GM21619 (cell line): ENCODE measurements around the gene GDA.
"Not testable (repeated sequence)": the region's sequence is repeated elsewhere in the genome, so short reads cannot be mapped to it uniquely, and the experiment has no call there.

ENCODE experiments used
- ATAC-seq: cut with Tn5 transposase; IDR thresholded peaks from one replicate; pipeline ENCODE4 v1.9.1; 2021; ENCODE audit not compliant: unreplicated experiment

GDA gene

GRCh38 chr9:72274441-72274840 lies 125.2 kb downstream of the GDA start:
- ATAC-seq, result no peak

- no peak for ATAC-seq
These were observed 125.7 kb downstream of the GDA start for GRCh38 chr9:72274916-72275315.

GRCh38 chr9:72276429-72276828 lies 127.2 kb downstream of the GDA start:
- no peak for ATAC-seq

GRCh38 chr9:72278959-72279358 lies 129.7 kb downstream of the GDA start:
- ATAC-seq, result peak; percentile 82

GRCh38 chr9:72280913-72281500 lies 131.8 kb downstream of the GDA start:
- peak; percentile 83 for ATAC-seq

- ATAC-seq, result no peak
These were observed 140.2 kb downstream of the GDA start for GRCh38 chr9:72289401-72289800.

- no peak for ATAC-seq
These were observed 141.1 kb downstream of the GDA start for GRCh38 chr9:72290311-72290710.

- not testable (repeated sequence) for ATAC-seq
These were observed 142.3 kb downstream of the GDA start for GRCh38 chr9:72291576-72291975.

- ATAC-seq, result no peak
These were observed 143.0 kb downstream of the GDA start for GRCh38 chr9:72292256-72292682.

- no peak for ATAC-seq
These were observed 143.8 kb downstream of the GDA start for GRCh38 chr9:72292874-72293607.

- ATAC-seq, result no peak
These were observed 145.7 kb downstream of the GDA start for GRCh38 chr9:72294936-72295335.

GRCh38 chr9:72297516-72297915 lies 148.3 kb downstream of the GDA start:
- ATAC-seq, result no peak

GRCh38 chr9:72299017-72299603 lies 149.9 kb downstream of the GDA start:
- no peak for ATAC-seq

GRCh38 chr9:72300873-72301272 lies 151.6 kb downstream of the GDA start:
- no peak for ATAC-seq
